SJCRH30 (cell line): Measurements from ENCODE around the gene VN1R4. TPM values are rescaled to one million over a fixed set of nuclear protein-coding genes. Genes with fewer than 3 reads are reported as not detected.
"Not testable (repeated sequence)": the region's sequence is repeated elsewhere in the genome, so short reads cannot be mapped to it uniquely, and the experiment has no call there.

Experiments
- DNase-seq, 2 experiments: peaks; one replicate each; pipeline ENCODE4 v3.0.0-alpha.2; 2015 to 2020
- H3K27ac ChIP-seq: fragments of 250-450 bp; sonication (Bioruptor Pico); 2 replicates; pipeline ENCODE4 v1.5.1; 2020; ENCODE audit warnings: mild to moderate bottlenecking, moderate library complexity
- H3K27me3 ChIP-seq: fragments of 250-450 bp; sonication (Bioruptor Pico); 2 replicates; pipeline ENCODE4 v1.5.1; 2020; ENCODE audit warnings: mild to moderate bottlenecking, moderate library complexity
- H3K36me3 ChIP-seq: fragments of 250-450 bp; sonication (Bioruptor Pico); 2 replicates; pipeline ENCODE4 v1.5.1; 2020; ENCODE audit warnings: mild to moderate bottlenecking, moderate library complexity
- H3K4me1 ChIP-seq: fragments of 250-450 bp; sonication (Bioruptor Pico); 2 replicates; pipeline ENCODE4 v1.5.1; 2020; ENCODE audit warnings: mild to moderate bottlenecking, moderate library complexity
- H3K4me3 ChIP-seq: fragments of 250-450 bp; sonication (Bioruptor Pico); 2 replicates; pipeline ENCODE4 v1.5.1; 2020; ENCODE audit warnings: mild to moderate bottlenecking, moderate library complexity
- H3K9me3 ChIP-seq: fragments of 250-450 bp; sonication (Bioruptor Pico); replicated peaks from 2 replicates; pipeline ENCODE4 v1.5.1; 2020; ENCODE audit warnings: mild to moderate bottlenecking, moderate library complexity
- total RNA-seq: library from RNA; depleted of rRNA; stranded (reverse); fragments of >200 nt; shearing (Covaris generic); gene quantifications from 2 replicates; pipeline ENCODE4 v1.2.3, GENCODE V29; 2014; rRNA removed

The VN1R4 gene, protein sequence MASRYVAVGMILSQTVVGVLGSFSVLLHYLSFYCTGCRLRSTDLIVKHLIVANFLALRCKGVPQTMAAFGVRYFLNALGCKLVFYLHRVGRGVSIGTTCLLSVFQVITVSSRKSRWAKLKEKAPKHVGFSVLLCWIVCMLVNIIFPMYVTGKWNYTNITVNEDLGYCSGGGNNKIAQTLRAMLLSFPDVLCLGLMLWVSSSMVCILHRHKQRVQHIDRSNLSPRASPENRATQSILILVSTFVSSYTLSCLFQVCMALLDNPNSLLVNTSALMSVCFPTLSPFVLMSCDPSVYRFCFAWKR
- not detected in 2 replicates for total RNA-seq

DNA sequence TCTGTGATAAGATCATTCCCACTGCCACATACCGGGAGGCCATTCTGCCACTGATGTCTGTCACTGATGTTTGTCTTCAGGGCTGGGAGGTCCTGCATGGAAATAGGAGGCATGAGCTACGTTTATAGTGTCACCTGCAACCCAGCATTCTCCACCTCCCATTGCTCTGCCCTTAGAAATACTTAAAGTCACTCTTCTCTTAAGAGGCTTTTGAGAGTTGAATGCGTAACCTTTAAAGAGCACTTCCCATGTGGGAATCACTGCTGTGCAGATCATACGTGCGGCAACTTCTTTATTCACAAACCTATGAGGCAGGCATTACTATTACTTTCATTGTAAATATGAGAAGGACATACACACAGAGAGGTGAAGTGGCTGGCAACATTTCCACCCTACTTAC, at the start of gene VN1R4:
Gene VN1R4, minus strand, starts transcription at position 101 of the 400 bp plus-strand sequence. Its CDS starts 58 bp downstream, at position 43.
- H3K36me3 ChIP-seq, DNase-seq, H3K4me1 ChIP-seq, H3K27ac ChIP-seq, H3K9me3 ChIP-seq, H3K4me3 ChIP-seq, H3K27me3 ChIP-seq: not testable (repeated sequence)

DNA sequence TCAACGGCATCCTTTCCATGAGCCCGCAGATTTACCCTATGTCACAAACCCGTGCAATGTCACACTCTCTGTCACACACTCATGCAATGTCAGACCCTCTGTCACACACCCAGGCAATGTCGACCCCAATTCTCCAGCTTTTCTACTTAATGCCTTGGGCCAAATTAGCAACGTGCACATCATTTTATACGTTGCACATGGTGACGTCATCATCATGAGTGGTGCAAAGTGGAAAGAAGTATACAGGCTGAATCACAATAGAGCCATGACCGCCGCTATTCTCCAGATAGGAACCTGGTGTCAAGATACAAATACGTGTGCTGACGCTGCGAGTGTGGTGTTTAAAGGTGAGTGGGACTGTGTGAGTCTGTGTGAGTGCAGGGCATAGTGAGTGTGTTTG, 44.4 kb upstream of the VN1R4 start:
- no peaks in the 10 kb centered on the region for H3K27me3 ChIP-seq
- no peak overlapping the region for H3K27ac ChIP-seq
- no peak for DNase-seq
- H3K36me3 ChIP-seq = no peaks in the 10 kb centered on the region
- no peaks in the 10 kb centered on the region for H3K9me3 ChIP-seq
- H3K4me1 ChIP-seq = no peaks in the 10 kb centered on the region
- no peak overlapping the region for H3K4me3 ChIP-seq

DNA sequence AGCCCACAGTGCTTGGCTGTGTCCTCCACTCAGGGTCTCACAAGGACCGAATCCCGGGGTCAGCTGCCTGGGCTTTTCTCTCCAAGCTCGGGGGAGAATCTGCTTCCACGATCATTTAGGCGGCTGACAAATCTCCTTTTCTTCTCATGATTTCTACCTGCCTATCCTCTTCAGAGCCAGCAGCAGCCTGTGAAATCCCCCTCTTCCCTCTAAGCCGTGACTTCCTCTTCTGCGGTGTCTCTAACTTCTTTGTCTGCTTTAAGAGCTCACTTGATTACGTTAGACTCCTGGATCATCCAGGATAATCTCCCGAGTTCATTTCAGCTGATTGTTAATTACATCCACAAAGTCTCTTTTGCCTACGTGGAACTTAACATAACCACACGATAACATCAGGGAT, 43.5 kb upstream of the VN1R4 start:
- DNase-seq = no peak
- H3K4me1 ChIP-seq = no peaks in the 10 kb centered on the region
- H3K4me3 ChIP-seq = no peak overlapping the region
- no peaks in the 10 kb centered on the region for H3K9me3 ChIP-seq
- H3K27ac ChIP-seq = no peak overlapping the region
- H3K27me3 ChIP-seq = no peaks in the 10 kb centered on the region
- H3K36me3 ChIP-seq = no peaks in the 10 kb centered on the region

DNA sequence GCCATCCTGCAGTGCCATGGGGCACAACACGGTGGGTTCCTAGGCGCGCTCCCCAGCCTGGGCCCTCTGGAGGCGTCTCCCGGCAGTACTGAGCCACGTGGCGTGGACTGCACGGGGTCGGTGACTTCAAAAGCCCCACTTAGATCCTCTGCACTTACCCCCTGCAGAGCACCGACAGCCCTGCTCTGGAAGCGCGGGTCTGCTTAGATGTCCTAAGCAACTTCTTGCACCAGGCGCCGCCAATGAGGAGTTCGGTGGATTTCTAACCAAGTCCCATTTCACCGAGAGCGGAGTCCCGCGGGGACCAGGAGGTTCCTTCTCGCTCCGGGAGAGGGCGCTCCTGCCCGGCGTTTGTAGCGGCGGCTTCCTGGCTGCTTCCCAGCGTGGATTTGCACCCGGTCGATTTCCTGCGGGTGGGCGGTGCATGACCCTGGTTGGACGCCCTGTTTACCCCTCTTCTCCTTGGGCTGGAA, 40.9 kb upstream of the VN1R4 start:
- peak; percentile 14 to 40 for DNase-seq
- no peaks in the 10 kb centered on the region for H3K36me3 ChIP-seq
- no peak overlapping the region for H3K27ac ChIP-seq
- H3K4me3 ChIP-seq = no peak overlapping the region
- H3K4me1 ChIP-seq = no peaks in the 10 kb centered on the region
- H3K9me3 ChIP-seq = no peaks in the 10 kb centered on the region
- no peaks in the 10 kb centered on the region for H3K27me3 ChIP-seq

DNA sequence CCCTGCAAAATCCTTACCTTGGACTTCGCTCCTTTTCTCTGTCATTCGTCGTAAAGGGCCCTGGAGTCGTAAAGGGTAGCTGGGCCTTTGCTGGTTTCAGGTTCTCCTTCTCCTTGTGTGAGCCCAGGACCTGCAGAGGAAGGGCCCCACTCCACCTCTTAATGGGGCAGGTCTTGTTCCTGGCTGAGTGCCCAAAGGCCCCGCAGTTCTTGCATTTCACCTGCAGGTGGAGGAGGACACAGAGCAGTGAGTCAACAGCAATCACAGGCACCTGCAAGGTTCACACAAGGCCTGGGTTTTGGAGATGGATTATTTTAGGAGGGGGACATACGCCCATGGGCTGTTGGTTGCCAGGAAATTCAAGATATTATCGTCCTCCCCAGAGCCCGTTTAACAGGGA, 33.8 kb upstream of the VN1R4 start:
- not testable (repeated sequence) for H3K27ac ChIP-seq, H3K4me1 ChIP-seq, DNase-seq, H3K9me3 ChIP-seq, H3K36me3 ChIP-seq, H3K27me3 ChIP-seq, H3K4me3 ChIP-seq

DNA sequence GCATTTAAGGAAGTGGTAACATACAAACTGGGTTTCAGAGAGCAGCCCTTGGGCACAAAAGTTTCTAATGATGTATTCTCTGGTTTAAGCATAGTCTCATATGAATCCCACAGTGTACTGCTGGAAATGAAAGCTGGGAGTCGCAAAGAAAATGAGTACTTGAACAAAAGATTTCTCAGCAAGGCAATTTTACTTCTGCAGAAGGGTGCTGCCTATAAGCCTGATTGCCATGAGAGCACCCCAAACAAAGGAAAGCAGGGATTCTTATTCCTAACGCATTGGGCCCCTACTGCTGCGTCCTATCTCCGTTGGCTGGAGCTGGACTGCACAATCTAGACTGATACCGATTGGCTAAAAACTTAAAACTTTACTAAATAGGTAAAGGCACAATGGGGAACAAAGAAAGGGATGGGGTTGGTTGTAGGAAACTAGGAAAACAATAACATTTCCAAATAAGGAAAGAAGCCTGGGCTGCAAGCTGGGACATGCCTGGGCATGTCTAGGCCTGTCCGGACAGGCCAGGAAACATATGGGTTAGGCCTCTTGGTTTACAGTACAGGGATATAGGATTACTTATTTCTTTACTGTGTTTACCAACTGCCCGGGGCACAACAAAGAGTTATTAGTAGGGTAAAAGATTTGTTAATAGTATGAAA, 27.4 kb upstream of the VN1R4 start:
- H3K27me3 ChIP-seq = no peaks in the 10 kb centered on the region
- no peaks in the 10 kb centered on the region for H3K4me1 ChIP-seq
- DNase-seq = no peak
- H3K36me3 ChIP-seq = no peaks in the 10 kb centered on the region
- no peak overlapping the region for H3K4me3 ChIP-seq
- H3K9me3 ChIP-seq = no peaks in the 10 kb centered on the region
- H3K27ac ChIP-seq = no peak overlapping the region

DNA sequence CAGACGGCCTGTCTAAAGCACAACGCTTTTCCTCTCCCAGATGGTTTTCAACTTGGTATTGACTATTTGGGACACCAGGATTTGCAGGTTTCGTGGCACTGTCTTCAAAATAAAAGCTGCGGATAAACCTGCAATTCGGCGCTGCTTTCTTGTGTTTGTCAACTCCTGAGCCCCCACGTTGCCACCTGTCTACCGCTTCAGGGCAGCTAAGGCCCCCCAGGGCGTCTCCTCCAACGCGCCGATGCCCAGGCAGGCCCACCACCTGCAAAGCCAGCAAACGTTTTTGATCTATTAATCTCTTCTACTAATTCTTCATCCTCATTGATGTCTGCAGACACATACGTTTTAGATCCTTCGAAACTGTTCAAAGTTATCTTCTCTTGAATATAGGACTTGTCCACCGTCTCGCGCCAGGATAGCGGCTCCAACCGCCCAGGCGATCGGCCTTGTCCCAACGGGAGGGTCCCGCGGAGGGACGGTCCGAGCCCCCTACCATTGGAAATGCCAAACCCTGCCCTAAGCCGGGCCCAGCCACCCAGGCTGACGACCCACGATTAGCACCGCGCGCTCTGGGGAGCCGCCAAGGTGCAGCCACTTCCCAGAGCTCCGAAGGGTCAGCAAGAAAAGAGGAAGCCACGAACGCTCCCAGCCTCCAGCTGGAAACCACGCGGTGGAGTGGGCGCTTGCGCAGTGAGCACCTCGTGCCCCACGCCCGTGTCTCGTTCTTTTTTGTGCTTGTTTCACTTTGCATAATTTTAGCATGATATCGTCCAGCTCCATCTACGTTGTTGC, 23.4 kb upstream of the VN1R4 start:
- no peak overlapping the region for H3K27ac ChIP-seq
- no peak for DNase-seq

DNA sequence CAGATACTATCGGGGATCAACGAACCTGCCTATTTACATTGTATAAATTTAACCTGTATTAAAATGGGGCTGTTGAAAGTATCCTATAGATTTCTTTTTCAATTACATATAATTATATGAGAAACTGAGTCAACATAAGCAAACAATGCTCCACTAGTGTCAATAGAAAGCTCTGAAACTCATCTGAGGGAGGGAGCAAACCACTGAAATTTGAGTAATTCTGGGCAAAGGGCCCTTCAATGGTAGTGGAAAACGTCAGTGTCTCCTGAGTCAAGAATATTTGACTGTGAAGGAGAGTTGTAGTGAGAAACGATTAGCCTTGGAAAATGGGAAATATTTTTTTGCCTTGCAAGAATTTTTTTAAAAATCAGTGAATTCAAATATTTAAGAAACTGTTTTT, 17.6 kb upstream of the VN1R4 start:
- no peak for DNase-seq
- Histone ChIP-seq H3K4me3 (no peak overlapping the region), H3K27ac (no peak overlapping the region), H3K4me1 (no peaks in the 10 kb centered on the region), H3K36me3 (no peaks in the 10 kb centered on the region), H3K27me3 (no peaks in the 10 kb centered on the region), H3K9me3 (no peaks in the 10 kb centered on the region)

More for the DNA sequence above, 23.4 kb upstream of the VN1R4 start:
- H3K4me1 ChIP-seq = no peaks in the 10 kb centered on the region
- no peaks in the 10 kb centered on the region for H3K9me3 ChIP-seq
- no peak overlapping the region for H3K4me3 ChIP-seq
- no peaks in the 10 kb centered on the region for H3K27me3 ChIP-seq
- H3K36me3 ChIP-seq = no peaks in the 10 kb centered on the region

DNA sequence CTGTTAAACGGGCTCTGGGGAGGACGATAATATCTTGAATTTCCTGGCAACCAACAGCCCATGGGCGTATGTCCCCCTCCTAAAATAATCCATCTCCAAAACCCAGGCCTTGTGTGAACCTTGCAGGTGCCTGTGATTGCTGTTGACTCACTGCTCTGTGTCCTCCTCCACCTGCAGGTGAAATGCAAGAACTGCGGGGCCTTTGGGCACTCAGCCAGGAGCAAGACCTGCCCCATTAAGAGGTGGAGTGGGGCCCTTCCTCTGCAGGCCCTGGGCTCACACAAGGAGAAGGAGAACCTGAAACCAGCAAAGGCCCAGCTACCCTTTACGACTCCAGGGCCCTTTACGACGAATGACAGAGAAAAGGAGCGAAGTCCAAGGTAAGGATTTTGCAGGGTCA, 14.4 kb upstream of the VN1R4 start:
- not testable (repeated sequence) for H3K4me3 ChIP-seq, H3K27ac ChIP-seq, H3K9me3 ChIP-seq, H3K27me3 ChIP-seq, H3K4me1 ChIP-seq, H3K36me3 ChIP-seq, DNase-seq

DNA sequence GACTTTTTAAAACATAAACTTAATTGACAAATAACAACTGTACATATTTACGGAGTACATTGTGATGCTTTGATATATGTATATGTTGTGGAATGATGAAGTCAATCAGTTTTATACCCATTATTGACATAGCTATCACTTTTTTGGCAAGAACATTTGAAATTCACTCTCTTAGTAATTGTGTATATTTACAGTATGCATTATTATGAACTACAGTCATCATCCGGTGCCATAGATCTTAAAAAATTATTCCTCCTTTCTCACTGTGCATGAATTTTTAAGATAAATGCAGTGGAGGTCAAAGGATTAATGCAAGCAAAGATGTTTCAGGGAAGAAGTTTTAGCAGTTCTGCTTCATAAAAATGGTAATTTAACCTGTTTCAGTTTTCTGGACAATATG, 8.0 kb upstream of the VN1R4 start:
- DNase-seq = no peak
- Histone ChIP-seq H3K9me3 (no peaks in the 10 kb centered on the region), H3K36me3 (no peaks in the 10 kb centered on the region), H3K27me3 (no peaks in the 10 kb centered on the region), H3K27ac (no peak overlapping the region), H3K4me1 (no peaks in the 10 kb centered on the region), H3K4me3 (no peak overlapping the region)

DNA sequence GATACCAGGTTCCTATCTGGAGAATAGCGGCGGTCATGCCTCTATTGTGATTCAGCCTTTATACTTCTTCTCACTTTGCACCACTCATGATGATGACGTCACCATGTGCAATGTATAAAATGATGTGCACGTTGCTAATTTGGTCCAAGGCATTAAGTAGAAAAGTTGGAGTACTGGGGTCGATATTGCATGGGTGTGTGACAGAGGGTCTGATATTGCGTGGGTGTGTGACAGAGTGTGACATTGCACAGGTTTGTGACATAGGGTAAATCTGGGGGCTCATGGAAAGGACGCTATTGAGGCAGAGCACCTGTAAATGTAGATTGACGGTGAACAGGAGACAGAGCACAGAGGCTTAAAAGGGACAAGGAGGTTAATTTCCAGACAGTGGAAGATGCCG, 4.5 kb upstream of the VN1R4 start:
- no peaks in the 10 kb centered on the region for H3K9me3 ChIP-seq
- no peak for DNase-seq
- H3K4me1 ChIP-seq = no peaks in the 10 kb centered on the region
- no peaks in the 10 kb centered on the region for H3K36me3 ChIP-seq
- H3K27ac ChIP-seq = no peak overlapping the region
- H3K4me3 ChIP-seq = no peak overlapping the region
- no peaks in the 10 kb centered on the region for H3K27me3 ChIP-seq

DNA sequence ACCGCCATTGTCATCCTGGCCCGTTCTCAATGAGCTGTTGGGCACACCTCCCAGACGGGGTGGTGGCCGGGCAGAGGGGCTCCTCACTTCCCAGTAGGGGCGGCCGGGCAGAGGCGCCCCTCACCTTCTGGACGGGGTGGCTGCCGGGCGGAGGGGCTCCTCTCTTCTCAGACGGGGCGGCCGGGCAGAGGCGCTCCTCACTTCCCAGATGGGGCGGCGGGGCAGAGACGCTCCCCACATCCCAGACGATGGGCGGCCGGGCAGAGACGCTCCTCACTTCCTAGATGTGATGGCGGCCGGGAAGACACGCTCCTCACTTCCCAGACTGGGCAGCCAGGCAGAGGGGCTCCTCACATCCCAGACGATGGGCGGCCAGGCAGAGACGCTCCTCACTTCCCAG, 2.3 kb upstream of the VN1R4 start:
- H3K4me1 ChIP-seq, DNase-seq, H3K4me3 ChIP-seq, H3K36me3 ChIP-seq, H3K27ac ChIP-seq, H3K9me3 ChIP-seq, H3K27me3 ChIP-seq: not testable (repeated sequence)

DNA sequence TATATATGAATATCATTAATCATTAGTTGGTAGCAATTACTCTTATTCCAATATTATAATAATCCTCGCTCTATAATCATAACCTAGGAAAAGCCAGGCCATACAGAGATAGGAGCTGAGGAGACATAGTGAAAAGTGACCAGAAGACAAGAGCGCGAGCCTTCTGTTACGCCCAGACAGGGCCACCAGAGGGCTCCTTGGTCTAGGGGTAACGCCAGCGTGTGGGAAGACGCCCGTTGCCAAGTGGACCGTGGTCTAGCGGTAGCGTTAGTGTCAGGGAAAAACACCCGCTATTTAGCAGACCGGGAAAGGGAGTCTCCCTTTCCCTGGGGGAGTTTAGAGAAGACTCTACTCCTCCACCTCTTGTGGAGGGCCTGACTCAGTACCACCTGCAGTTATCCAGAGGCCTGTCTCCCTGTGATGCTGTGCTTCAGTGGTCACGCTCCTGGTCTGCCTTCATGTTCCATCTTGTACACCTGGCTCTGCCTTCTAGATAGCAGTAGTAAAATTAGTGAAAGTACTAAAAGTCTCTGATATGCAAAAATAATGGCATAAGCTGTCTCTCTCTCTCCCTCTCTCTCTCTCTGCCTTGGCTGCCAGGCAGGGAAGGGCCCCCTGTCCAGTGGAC, 9.7 kb downstream of the VN1R4 start, which contains the start of gene VN1R2:
Gene VN1R2, plus strand, starts transcription at position 578 of the 628 bp plus-strand sequence. CDS start 84 bp downstream, outside the sequence.
- not testable (repeated sequence) for H3K27me3 ChIP-seq, H3K9me3 ChIP-seq, H3K36me3 ChIP-seq, H3K4me1 ChIP-seq, H3K27ac ChIP-seq, H3K4me3 ChIP-seq
- peak; percentile 5 to 9 for DNase-seq

DNA sequence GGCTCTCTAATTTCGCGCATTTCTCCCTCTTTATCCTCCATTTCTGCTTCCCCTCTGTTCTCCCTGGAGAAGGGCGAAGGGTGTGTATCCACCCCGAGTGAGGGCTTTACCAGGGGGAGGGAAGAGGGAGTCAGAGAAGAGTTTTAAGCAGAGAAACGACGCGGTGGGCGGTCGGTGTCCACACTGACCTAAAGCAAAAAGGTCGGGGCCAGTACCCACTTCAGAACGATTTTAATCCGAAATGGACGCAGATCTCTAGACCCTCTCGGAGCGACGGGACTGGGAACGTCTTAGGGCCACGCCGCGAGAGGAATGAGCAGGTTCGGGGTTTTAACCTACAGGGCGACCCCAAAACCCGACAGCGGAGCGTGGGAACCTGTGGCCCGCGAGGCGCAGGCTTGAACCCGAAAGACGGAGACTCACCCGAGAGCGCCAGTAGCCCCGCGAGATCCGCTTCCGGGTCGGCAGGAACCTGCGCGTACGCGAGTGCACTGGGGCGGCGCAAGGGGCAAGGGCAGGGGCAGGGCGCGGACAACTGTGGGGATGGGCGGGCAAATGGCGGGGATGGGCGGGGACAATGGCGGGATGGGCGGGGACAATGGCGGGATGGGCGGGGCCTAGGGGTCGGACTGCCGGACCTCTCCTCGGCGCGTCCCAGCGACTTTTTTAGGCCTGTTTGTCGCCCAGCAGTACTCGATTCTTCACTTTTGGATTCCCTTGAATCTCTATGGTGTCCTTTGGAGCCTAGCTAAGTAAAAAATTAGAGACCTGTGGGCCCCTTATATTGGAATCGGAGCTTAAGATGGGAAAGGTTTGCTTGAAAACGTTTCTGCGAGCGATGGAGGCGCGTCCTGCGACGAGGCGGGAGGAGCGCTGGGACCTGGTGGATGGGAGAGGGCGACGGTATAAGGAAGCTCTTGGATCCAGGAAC, 12.8 kb downstream of the VN1R4 start, which contains the start of gene ZNF677:
Gene ZNF677, minus strand, starts transcription at position 463 of the 931 bp plus-strand sequence. CDS start 3,323 bp downstream, outside the sequence.
- no peaks in the 10 kb centered on the region for H3K27me3 ChIP-seq
- peak within 1 kb of the TSS; percentile 63 for H3K4me3 ChIP-seq
- no peaks in the 10 kb centered on the region; the same call in 1 of the 2 replicates for H3K9me3 ChIP-seq
- no peaks in the 10 kb centered on the region for H3K36me3 ChIP-seq
- peak; percentile 68 to 78 for DNase-seq
- H3K27ac ChIP-seq = peak within 1 kb of the TSS; percentile 1; the same call in 1 of the 2 replicates
- no peaks in the 10 kb centered on the region for H3K4me1 ChIP-seq
